ENCODE data around the gene FAM184A.
A peak's percentile ranks its signal among the peaks of the same experiment; 100 is the strongest.
"Not testable (repeated sequence)": the region's sequence is repeated elsewhere in the genome, so short reads cannot be mapped to it uniquely, and the experiment has no call there.

Gene FAM184A

DNA sequence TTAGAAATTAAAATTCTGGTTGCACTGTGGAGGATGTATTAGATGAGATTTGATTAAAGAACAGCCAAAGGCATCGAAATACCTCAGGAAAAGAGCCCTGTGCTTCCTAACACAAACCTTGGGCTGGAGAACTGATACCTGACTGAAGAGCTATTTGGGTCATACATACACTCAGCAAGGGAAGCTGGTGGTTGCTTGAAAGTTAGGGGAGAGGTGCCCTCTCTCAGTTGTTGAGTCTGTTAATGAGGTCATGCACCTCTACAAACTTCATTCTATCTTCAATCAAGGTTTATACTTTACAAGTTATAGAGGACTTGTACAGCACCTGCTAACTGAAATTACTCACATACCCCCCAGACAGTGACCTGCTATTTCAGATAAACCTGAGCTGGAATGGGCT is 25.5 kb downstream of the FAM184A start:
- DNase-seq: no peak

DNA sequence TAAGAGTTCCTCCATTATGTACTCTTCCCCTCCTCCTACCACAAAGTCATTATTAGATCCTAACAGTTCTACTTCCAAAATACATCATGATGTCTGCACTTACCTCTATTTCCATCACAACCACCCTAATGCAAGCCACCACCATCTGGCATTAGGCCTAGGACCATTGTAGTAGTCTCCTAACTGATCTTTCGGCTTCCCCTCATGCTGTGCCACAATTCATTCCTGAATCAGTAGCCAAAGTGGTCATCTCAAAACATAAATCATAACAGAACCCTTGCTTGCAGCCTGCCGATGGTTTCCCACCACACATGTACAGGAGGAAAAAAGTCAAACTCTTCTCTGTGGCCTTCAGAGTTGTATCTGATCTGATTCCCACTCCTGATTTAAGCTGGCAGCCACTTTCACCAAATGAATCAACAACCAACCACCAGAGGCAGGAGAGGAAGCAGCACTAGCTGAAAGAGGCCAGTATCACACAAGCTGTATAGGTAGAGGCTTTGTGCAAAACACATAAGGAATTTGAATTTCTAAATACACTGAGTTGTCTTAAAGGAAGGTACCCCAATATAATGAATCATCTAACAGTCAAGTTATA is 26.1 kb downstream of the FAM184A start:
- no peak for DNase-seq

GRCh38 chr6:119044255-119044654 is 34.2 kb downstream of the FAM184A start:
- DNase-seq: no peak

GRCh38 chr6:119043783-119044182 is 34.7 kb downstream of the FAM184A start:
- DNase-seq: no peak

GRCh38 chr6:119043265-119043664 is 35.2 kb downstream of the FAM184A start:
- DNase-seq: no peak

DNA sequence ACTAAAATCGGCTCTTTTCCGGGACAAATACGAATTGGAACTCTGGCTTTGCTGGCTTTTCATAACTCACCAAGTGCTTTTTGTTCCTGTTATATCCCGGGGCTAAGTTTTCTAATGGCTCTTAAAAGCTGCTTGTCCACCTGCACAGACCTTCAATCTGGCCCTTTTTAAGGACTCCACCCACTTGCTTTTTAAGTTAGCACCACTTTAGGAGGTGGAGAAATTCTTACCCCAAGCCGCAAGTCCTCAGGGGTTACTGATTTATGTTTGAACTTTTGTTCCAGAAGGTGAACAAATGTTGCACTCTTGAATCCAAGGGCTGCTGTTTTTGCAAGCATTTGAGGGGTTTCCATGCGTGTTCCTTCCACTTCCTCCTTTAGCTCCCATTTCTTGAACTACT is 37.8 kb downstream of the FAM184A start:
- no peak for DNase-seq

DNA sequence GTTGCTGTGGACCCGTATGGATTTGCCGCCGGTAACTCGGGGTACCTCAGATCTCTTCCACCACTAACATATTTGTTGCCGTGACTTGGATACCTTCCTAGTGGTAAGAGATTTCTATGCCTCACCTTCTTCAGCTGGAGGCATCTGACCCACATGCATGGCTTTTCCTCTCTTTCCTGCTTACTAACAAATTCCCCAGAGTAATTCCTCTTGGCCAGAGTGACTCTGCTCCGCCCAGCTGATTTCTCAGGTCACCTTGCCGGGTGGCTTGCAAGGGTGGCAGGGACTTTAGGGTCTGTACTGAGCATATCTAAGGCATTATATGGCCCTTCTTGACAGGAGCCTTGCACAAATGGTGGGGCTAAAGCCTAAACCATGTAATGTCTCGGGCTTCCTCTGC is 38.2 kb downstream of the FAM184A start:
- DNase-seq: no peak

- peak in 1 of 3 experiments; percentile 3 for DNase-seq
Observed at GRCh38 chr6:119037941-119038623, 40.4 kb downstream of the FAM184A start.

DNA sequence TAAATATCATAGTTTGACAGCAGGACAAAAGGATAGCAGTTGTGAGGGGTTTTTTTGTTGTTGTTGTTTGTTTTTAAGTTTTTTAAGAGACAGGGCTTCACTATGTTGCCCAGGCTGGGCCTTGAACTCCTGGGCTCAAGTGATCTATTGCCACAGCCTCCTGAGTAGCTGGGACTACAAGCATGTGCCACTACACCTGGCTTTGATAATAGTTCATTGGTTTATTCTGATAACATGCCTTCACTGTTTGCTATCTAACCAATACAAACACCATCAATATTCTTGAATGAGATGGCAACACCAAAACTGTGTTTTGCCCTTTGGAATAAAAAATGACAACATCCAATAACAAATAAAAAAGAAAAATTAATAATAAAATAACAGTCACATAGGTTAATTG is 41.2 kb downstream of the FAM184A start:
- DNase-seq: no peak

DNA sequence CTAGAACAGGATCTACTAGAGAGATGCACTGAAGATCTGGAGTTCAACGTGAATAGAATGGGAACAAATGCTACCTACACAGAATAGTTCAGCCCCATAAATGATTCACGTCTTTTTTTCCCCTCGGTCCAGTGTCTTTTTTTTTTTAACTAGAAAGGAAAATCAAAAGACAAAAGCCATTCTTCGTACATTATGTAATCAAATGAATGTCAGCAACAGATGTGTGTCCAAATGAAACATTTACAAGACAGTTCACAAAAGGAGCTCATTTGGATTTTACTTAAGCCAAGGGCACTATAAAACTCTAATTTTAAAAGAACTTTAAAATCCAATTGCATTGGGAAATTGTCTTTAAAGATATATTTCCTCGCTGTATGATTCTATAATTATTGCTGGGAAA is 42.4 kb downstream of the FAM184A start:
- DNase-seq: no peak

DNA sequence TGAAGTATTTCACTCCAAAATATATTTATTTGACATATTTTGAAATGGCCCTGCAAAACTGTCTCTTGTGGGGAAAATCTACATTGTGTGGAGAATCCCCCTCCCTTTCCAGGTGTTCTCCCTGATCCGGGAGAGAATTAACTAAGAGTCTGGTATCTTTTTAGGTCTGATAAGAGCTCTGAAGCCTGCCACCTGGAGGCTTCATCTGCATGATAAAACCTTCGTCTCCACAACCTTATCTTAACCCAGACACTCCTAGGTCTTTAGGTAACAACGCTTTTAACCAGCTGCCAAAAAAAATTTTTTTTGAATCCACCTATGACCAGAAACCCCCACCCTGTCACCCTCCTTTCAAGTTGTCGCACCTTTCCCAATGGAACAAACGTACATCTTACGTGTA is 43.0 kb downstream of the FAM184A start:
- DNase-seq: no peak

GRCh38 chr6:119034827-119035458 is 43.5 kb downstream of the FAM184A start:
- DNase-seq: no peak

DNA sequence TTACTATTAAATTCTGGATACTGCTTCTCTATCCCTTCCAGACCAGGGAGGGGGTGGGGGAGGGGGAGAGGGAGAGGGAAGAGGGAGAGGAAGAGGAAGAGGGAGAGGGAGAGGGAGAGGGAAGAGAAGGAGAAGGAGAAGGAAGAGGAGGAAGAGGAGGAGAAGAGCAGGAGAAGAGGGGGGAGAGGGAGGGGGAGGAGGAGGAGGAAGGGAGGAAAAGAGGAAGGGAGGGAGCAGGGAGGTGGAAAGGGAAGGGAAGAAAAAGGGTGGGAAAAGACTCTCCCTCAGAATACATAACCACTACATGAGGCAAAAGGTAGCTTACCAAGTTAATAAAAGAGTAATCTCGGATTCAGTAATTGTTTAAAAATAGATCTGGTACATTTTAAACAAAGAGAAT is 46.0 kb downstream of the FAM184A start:
- DNase-seq: no peak

DNA sequence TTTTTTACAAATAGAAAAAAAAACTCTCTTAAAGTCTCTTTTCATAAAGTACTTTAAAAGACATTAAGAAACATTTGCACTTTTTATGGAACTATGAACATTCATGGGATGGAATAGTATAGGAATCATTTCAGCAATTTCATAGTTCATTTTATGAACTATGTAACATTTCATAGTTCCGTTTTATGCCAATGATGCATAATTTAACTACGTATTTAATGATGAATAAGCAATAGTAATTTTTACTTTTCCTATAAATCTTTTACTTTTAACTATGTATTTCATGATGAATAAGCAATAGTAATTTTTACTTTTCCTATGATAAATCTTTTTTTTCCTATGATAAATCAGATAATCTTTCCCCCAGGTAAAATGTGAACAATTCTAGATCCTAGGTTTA is 47.7 kb downstream of the FAM184A start:
- no peak for DNase-seq

GRCh38 chr6:119028091-119028490 is 50.4 kb downstream of the FAM184A start:
- DNase-seq: no peak

GRCh38 chr6:119027465-119027864 is 51.0 kb downstream of the FAM184A start:
- DNase-seq: no peak

GRCh38 chr6:119026822-119027221 is 51.6 kb downstream of the FAM184A start:
- no peak for DNase-seq

DNA sequence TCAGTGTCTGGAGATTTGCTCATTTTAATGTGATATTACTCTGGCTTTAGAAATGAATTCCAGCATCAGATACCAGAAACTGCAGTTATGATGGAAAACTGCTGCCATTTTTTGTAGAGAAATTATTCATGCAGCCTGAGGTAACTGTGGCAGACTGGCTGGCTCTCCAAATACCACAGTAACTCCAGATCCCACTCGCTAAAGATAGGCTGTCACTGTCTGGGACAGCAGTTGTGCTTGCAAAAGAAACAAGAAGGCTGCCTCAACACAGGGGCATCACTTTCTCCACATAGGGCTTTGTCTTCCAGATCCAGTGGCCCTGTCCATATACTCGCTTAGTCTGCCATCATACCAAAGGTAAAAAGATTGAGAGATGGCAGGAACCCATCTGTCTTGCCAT is 52.7 kb downstream of the FAM184A start:
- no peak for DNase-seq

DNA sequence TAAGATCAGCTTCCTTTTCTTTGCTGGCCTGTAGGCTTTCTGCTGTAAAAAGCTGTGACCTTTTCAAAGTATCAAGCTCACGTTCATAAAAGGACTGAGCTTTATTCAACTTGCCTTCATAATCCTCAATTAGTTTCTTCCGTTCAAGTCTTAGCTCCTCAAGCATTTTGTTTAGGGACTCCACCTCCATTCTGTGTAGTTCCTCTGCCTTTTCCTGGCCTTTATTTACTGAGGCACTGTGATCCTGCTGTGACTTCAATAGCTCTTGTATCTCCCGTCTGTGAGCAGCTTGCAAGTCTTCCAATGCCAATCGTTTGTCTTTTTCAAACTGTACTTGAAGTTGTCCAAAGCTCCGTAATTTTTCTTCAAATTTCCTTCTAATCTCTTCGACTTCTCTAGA is 54.4 kb downstream of the FAM184A start:
- peak in 2 of 3 experiments; percentile 5 to 19 for DNase-seq

GRCh38 chr6:119022796-119023195 is 55.7 kb downstream of the FAM184A start:
- no peak for DNase-seq

GRCh38 chr6:119020597-119021561 is 57.6 kb downstream of the FAM184A start:
- no peak for DNase-seq

DNA sequence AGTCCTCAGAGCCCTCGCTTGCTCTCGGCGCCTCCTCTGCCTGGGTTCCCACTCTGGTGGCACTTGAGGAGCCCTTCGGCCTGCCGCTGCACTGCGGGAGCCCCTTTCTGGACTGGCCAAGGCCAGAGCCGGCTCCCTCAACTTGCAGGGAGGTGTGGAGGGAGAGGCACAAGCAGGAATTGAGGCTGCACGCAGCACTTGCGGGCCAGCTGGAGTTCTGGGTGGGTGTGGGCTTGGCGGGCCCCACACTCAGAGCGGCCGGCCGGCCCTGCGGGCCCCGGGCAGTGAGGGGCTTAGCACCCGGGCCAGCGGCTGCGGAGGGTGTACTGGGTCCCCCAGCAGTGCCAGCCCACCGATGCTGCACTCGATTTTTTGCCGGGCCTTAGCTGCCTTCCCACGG is 63.3 kb downstream of the FAM184A start:
- DNase-seq: not testable (repeated sequence)

- DNase-seq: no peak
Observed at GRCh38 chr6:119012521-119012920, 65.9 kb downstream of the FAM184A start.
